Astrocyte (in vitro differentiated cells and primary cell): ENCODE measurements around the gene ITPR2.

Source experiments
- CTCF ChIP-seq: IDR thresholded peaks from 2 replicates; pipeline ENCODE4 v1.5.1; 2011; ENCODE audit warnings: low read depth, mild to moderate bottlenecking, inconsistent platforms, low read length, moderate library complexity; ENCODE audit not compliant: insufficient read depth
- EZH2 ChIP-seq: IDR thresholded peaks from 2 replicates; pipeline ENCODE4 v1.6.1; 2012; ENCODE audit warnings: mild to moderate bottlenecking, low read length, inconsistent platforms; ENCODE audit not compliant: insufficient read depth

- TF ChIP-seq EZH2 = no peak
- TF ChIP-seq CTCF = no peak
These were observed 318.6 kb downstream of the ITPR2 start for GRCh38 chr12:26514364-26514763.
